Hepatocyte (in vitro differentiated cells): ENCODE data around the gene RAET1L. TPM values are rescaled to one million over a fixed set of nuclear protein-coding genes. Genes with fewer than 3 reads are reported as not detected.
"Not testable (repeated sequence)": the region's sequence is repeated elsewhere in the genome, so short reads cannot be mapped to it uniquely, and the experiment has no call there.

Experiments
- DNase-seq: peaks from one replicate; pipeline ENCODE4 v3.0.0-alpha.2; 2016; ENCODE audit warnings: low spot score
- H2AFZ ChIP-seq: fragments of 200-600 bp; sonication (generic); 2 replicates; pipeline ENCODE4 v1.6.0; 2016; ENCODE audit warnings: antibody characterized with exemption, mild to moderate bottlenecking
- H3K27ac ChIP-seq: fragments of 200-600 bp; sonication (generic); 2 replicates; pipeline ENCODE4 v1.5.1; 2016; ENCODE audit warnings: mild to moderate bottlenecking
- H3K27me3 ChIP-seq: fragments of 200-600 bp; sonication (generic); 2 replicates; pipeline ENCODE4 v1.6.1; 2016
- H3K36me3 ChIP-seq: fragments of 200-600 bp; sonication (generic); replicated peaks from 2 replicates; pipeline ENCODE4 v1.5.1; 2016; ENCODE audit warnings: low read depth; ENCODE audit not compliant: insufficient read depth
- H3K4me1 ChIP-seq: fragments of 200-600 bp; sonication (generic); 2 replicates; pipeline ENCODE4 v1.5.1; 2016; ENCODE audit warnings: mild to moderate bottlenecking, moderate library complexity; ENCODE audit not compliant: insufficient read depth
- H3K4me2 ChIP-seq: fragments of 200-600 bp; sonication (generic); 2 replicates; pipeline ENCODE4 v1.6.0; 2016
- H3K4me3 ChIP-seq: fragments of 200-600 bp; sonication (generic); 2 replicates; pipeline ENCODE4 v1.5.1; 2016; ENCODE audit warnings: mild to moderate bottlenecking
- H3K79me2 ChIP-seq: fragments of 200-600 bp; sonication (generic); 2 replicates; pipeline ENCODE4 v1.6.0; 2017; ENCODE audit warnings: mild to moderate bottlenecking
- H3K9me2 ChIP-seq: fragments of 200-600 bp; sonication (generic); replicated peaks from 2 replicates; pipeline ENCODE4 v1.6.0; 2017; ENCODE audit warnings: mild to moderate bottlenecking; ENCODE audit not compliant: insufficient read depth
- H3K9me3 ChIP-seq: fragments of 200-600 bp; sonication (generic); 2 replicates; pipeline ENCODE4 v1.5.1; 2016; ENCODE audit warnings: low read depth, mild to moderate bottlenecking
- H4K20me1 ChIP-seq: fragments of 200-600 bp; sonication (generic); 2 replicates; pipeline ENCODE4 v1.6.0; 2016; ENCODE audit warnings: mild to moderate bottlenecking; ENCODE audit not compliant: insufficient read depth, poor library complexity, severe bottlenecking
- EZH2 ChIP-seq: fragments of 200-600 bp; sonication (generic); IDR thresholded peaks from 2 replicates; pipeline ENCODE4 v1.6.1; 2016; ENCODE audit warnings: antibody characterized with exemption, mild to moderate bottlenecking, borderline replicate concordance
- EZH2phosphoT487 ChIP-seq: fragments of 200-600 bp; sonication (generic); IDR thresholded peaks from one replicate; pipeline ENCODE4 v1.6.1; 2018; ENCODE audit warnings: antibody characterized with exemption, mild to moderate bottlenecking, low read depth, moderate library complexity; ENCODE audit not compliant: unreplicated experiment, severe bottlenecking
- WGBS: methylation state at CpG from one replicate; pipeline ENCODE4 v1.1.6; 2016; ENCODE audit warnings: low lambda C conversion rate; ENCODE audit errors: missing lambda C conversion rate; 5-methylcytosine and 5-hydroxymethylcytosine counted together
- polyA plus RNA-seq: library from polyadenylated mRNA; unstranded; fragments of >200 nt; fragmentation: Nextera tagmentation; extraction: Ambion mirVana; gene quantifications from 2 replicates; pipeline ENCODE4 v1.2.1, GENCODE V29; 2016
- total RNA-seq: library from RNA; depleted of rRNA; stranded (reverse); fragments of >200 nt; gene quantifications from 2 replicates; pipeline ENCODE4 v1.2.3, GENCODE V29; 2014
- TF ChIP-seq, protein P1 (sequence below): fragments of 200-600 bp; sonication (generic); IDR thresholded peaks from 2 replicates; pipeline ENCODE4 v1.5.1; 2016; ENCODE audit warnings: antibody characterized with exemption, mild to moderate bottlenecking; ENCODE audit not compliant: poor library complexity

Gene RAET1L
- total and polyA plus RNA-seq, 2 experiments from 2014 or later = not detected

DNA sequence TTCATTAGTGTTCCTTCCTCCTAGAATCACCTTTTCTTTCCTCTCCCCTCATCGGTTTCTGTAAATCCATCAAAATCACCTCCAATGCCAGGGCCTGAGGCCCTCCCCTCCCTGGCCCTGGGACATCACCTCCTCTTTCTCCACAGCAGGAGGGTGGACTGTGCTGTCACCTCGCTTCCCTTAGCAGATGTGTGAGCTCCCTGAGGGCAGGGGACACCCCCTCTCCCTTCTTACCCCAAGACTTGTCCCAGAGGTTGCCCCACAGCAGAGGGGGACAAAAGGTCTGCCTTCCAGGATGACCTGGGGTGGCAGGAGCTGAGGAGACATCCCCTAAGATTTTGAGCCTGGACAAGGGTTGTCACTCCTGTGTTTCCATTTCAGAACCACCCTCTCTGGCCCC is 55.7 kb downstream of the RAET1L start:
- Histone ChIP-seq H2AFZ (no peak overlapping the region), H3K4me1 (peaks cover under 1% of the 10 kb centered on the region), H3K79me2 (no peaks in the 10 kb centered on the region), H3K36me3 (no peaks in the 10 kb centered on the region), H3K27ac (no peak overlapping the region), H3K4me3 (no peak overlapping the region), H3K27me3 (peaks cover 90% of the 10 kb centered on the region), H3K9me2 (no peaks in the 10 kb centered on the region), H3K9me3 (no peaks in the 10 kb centered on the region), H3K4me2 (no peak overlapping the region), H4K20me1 (no peaks in the 10 kb centered on the region)
- TF ChIP-seq EZH2 = no peak
- TF ChIP-seq, protein P1, sequence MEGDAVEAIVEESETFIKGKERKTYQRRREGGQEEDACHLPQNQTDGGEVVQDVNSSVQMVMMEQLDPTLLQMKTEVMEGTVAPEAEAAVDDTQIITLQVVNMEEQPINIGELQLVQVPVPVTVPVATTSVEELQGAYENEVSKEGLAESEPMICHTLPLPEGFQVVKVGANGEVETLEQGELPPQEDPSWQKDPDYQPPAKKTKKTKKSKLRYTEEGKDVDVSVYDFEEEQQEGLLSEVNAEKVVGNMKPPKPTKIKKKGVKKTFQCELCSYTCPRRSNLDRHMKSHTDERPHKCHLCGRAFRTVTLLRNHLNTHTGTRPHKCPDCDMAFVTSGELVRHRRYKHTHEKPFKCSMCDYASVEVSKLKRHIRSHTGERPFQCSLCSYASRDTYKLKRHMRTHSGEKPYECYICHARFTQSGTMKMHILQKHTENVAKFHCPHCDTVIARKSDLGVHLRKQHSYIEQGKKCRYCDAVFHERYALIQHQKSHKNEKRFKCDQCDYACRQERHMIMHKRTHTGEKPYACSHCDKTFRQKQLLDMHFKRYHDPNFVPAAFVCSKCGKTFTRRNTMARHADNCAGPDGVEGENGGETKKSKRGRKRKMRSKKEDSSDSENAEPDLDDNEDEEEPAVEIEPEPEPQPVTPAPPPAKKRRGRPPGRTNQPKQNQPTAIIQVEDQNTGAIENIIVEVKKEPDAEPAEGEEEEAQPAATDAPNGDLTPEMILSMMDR = no peak
- TF ChIP-seq EZH2phosphoT487 = no peak
- DNase-seq = no peak
- 57% methylated on average over 2 of the region's 2 CpGs for WGBS

- not testable (repeated sequence) for H3K4me3 ChIP-seq, DNase-seq, H3K4me2 ChIP-seq, H4K20me1 ChIP-seq, H3K9me2 ChIP-seq, H3K36me3 ChIP-seq, H3K79me2 ChIP-seq, H3K27ac ChIP-seq, H3K4me1 ChIP-seq, H3K9me3 ChIP-seq, H2AFZ ChIP-seq
- 90% methylated on average over 2 of the region's 2 CpGs for WGBS
- H3K27me3 ChIP-seq = peaks cover 90% of the 10 kb centered on the region
Measured at GRCh38 chr6:149968909-149969308, 56.4 kb downstream of the RAET1L start.

Other genes starting within 250 kb of the RAET1L start
- gene LRP11, start 161.2 kb downstream of the RAET1L start, total RNA-seq = 33.6 and 46.8 TPM in 2 replicates
- gene LRP11, start 161.2 kb downstream of the RAET1L start, polyA plus RNA-seq = 28.1 and 35.4 TPM in 2 replicates
- gene RAET1E, start 127.4 kb downstream of the RAET1L start, total RNA-seq = 0.28 TPM in 1 of 2 replicates, not detected in the other
- 0.44 TPM in 1 of 2 replicates, not detected in the other for gene RAET1E, start 127.4 kb downstream of the RAET1L start, polyA plus RNA-seq
- 1.5 TPM in 1 of 2 replicates, not detected in the other for gene RAET1G, start 102.4 kb downstream of the RAET1L start, total RNA-seq
- gene RAET1G, start 102.4 kb downstream of the RAET1L start, polyA plus RNA-seq = 0.31 and 4.0 TPM in 2 replicates
- gene ULBP2, start 83.5 kb downstream of the RAET1L start, total RNA-seq = 0.10 and 1.1 TPM in 2 replicates
- 0.15 and 1.9 TPM in 2 replicates for gene ULBP2, start 83.5 kb downstream of the RAET1L start, polyA plus RNA-seq
- gene ULBP1, start 61.6 kb downstream of the RAET1L start, total RNA-seq = 0.27 and 0.28 TPM in 2 replicates
- 0.27 TPM in 1 of 2 replicates, not detected in the other for gene ULBP1, start 61.6 kb downstream of the RAET1L start, polyA plus RNA-seq
- 5.1 and 6.6 TPM in 2 replicates for gene ULBP3, start 43.6 kb upstream of the RAET1L start, total RNA-seq
- gene ULBP3, start 43.6 kb upstream of the RAET1L start, polyA plus RNA-seq = 2.6 and 4.3 TPM in 2 replicates
- 1.5 and 2.1 TPM in 2 replicates for gene PPP1R14C, start 117.5 kb upstream of the RAET1L start, total RNA-seq
- 3.8 and 5.2 TPM in 2 replicates for gene PPP1R14C, start 117.5 kb upstream of the RAET1L start, polyA plus RNA-seq